ENCODE data around the gene ITPR2. TPM values are rescaled to one million over a fixed set of nuclear protein-coding genes. Genes with fewer than 3 reads are reported as not detected.

ITPR2 gene
- 7.2 TPM for polyA plus RNA-seq (2013, experiment 1 of 2)
- 6.8 TPM for polyA plus RNA-seq (2013, experiment 2 of 2)

- Histone ChIP-seq H3K14ac (ENCODE audit: low read length in 2 of 2) (peak within 1 kb of the TSS in 1 of 2 experiments; percentile 73), H4K8ac (ENCODE audit: low read length) (peak within 1 kb of the TSS; percentile 55), H3K27me3 (ENCODE audit: control insufficient read depth in 1 of 2, insufficient read depth in 1 of 2, low read length in 2 of 2) (no peaks in the 10 kb centered on the region), H3K9ac (ENCODE audit: low read length) (peak within 1 kb of the TSS; percentile 99), H2BK12ac (ENCODE audit: low read length in 2 of 2) (peak within 1 kb of the TSS in 1 of 2 experiments; percentile 81), H3K4ac (ENCODE audit: low read depth in 1 of 2, low read length in 2 of 2) (peak within 1 kb of the TSS; percentile 15 to 96), H2BK5ac (ENCODE audit: low read depth, low read length, poor library complexity, severe bottlenecking) (peak within 1 kb of the TSS; percentile 71), H3K9me3 (ENCODE audit: control insufficient read depth, low read length) (no peaks in the 10 kb centered on the region), H2BK15ac (ENCODE audit: low read depth, poor library complexity, severe bottlenecking) (peak within 1 kb of the TSS; percentile 95), H3K4me1 (ENCODE audit: control insufficient read depth, insufficient read depth, low read depth, low read length) (peaks cover 5% of the 10 kb centered on the region), H3K18ac (ENCODE audit: low read depth in 1 of 2, low read length in 2 of 2) (peak within 1 kb of the TSS; percentile 83 to 100), H3K79me1 (replicated peaks; ENCODE audit: low read length, poor library complexity, severe bottlenecking) (peaks cover 14% of the 10 kb centered on the region), H3K36me3 (ENCODE audit: control insufficient read depth in 1 of 2, insufficient read depth in 2 of 2, low read depth in 1 of 2, low read length in 2 of 2) (no peaks in the 10 kb centered on the region), H3K23ac (ENCODE audit: low read length in 2 of 2) (peak within 1 kb of the TSS; percentile 62 to 100), H2BK120ac (ENCODE audit: low read depth, low read length) (peak within 1 kb of the TSS; percentile 22), H2AK5ac (ENCODE audit: low read length, severe bottlenecking) (no peak within 1 kb of the TSS), H2AFZ (ENCODE audit: low read depth, low read length) (peak within 1 kb of the TSS; percentile 88), H3K4me2 (ENCODE audit: low read length, poor library complexity, severe bottlenecking) (peak within 1 kb of the TSS; percentile 95), H4K91ac (ENCODE audit: low read length) (peak within 1 kb of the TSS; percentile 47), H3K27ac (ENCODE audit: low read length, poor library complexity, severe bottlenecking) (peak within 1 kb of the TSS; percentile 90), H3K4me3 (ENCODE audit: insufficient read depth in 1 of 2, low read depth in 1 of 2, low read length in 2 of 2) (peak within 1 kb of the TSS; percentile 89 to 91)
- 1% methylated on average over 74 of the region's 92 CpGs for WGBS
- peak; percentile 96 for DNase-seq
Measured at GRCh38 chr12:26832822-26833742, at the start of gene ITPR2. ITPR2 (minus strand) TSS chr12:26833194; CDS start chr12:26832781, 413 bp downstream.

- WGBS: 0% methylated on average over 1 of the region's 2 CpGs
- H3K4ac ChIP-seq (ENCODE audit: low read depth in 1 of 2, low read length in 2 of 2): no peak overlapping the region
Measured at GRCh38 chr12:26880625-26881024, 47.6 kb upstream of the ITPR2 start.

GRCh38 chr12:26878661-26879119 lies 45.7 kb upstream of the ITPR2 start:
- Histone ChIP-seq H2BK12ac (ENCODE audit: low read length in 2 of 2) (no peak overlapping the region), H2BK15ac (ENCODE audit: low read depth, poor library complexity, severe bottlenecking) (no peak overlapping the region), H3K4me3 (ENCODE audit: insufficient read depth in 1 of 2, low read depth in 1 of 2, low read length in 2 of 2) (no peak overlapping the region), H3K79me1 (replicated peaks; ENCODE audit: low read length, poor library complexity, severe bottlenecking) (no peaks in the 10 kb centered on the region), H3K9me3 (ENCODE audit: control insufficient read depth, low read length) (peaks cover 5% of the 10 kb centered on the region), H3K27ac (ENCODE audit: low read length, poor library complexity, severe bottlenecking) (no peak overlapping the region), H2BK120ac (ENCODE audit: low read depth, low read length) (no peak overlapping the region), H3K23ac (ENCODE audit: low read length in 2 of 2) (no peak overlapping the region), H4K8ac (ENCODE audit: low read length) (no peak overlapping the region), H4K91ac (ENCODE audit: low read length) (no peak overlapping the region), H3K18ac (ENCODE audit: low read depth in 1 of 2, low read length in 2 of 2) (no peak overlapping the region), H3K36me3 (ENCODE audit: control insufficient read depth in 1 of 2, insufficient read depth in 2 of 2, low read depth in 1 of 2, low read length in 2 of 2) (no peaks in the 10 kb centered on the region), H3K27me3 (ENCODE audit: control insufficient read depth in 1 of 2, insufficient read depth in 1 of 2, low read length in 2 of 2) (peaks cover 0 to 22% of the 10 kb centered on the region in 2 experiments), H2AK5ac (ENCODE audit: low read length, severe bottlenecking) (no peak overlapping the region), H3K14ac (ENCODE audit: low read length in 2 of 2) (no peak overlapping the region), H3K9ac (ENCODE audit: low read length) (no peak overlapping the region), H3K4ac (ENCODE audit: low read depth in 1 of 2, low read length in 2 of 2) (no peak overlapping the region), H3K4me1 (ENCODE audit: control insufficient read depth, insufficient read depth, low read depth, low read length) (no peaks in the 10 kb centered on the region), H2AFZ (ENCODE audit: low read depth, low read length) (no peak overlapping the region), H3K4me2 (ENCODE audit: low read length, poor library complexity, severe bottlenecking) (no peak overlapping the region), H2BK5ac (ENCODE audit: low read depth, low read length, poor library complexity, severe bottlenecking) (no peak overlapping the region)
- no peak for DNase-seq
- 84% methylated on average over 6 of the region's 6 CpGs for WGBS

More at GRCh38 chr12:26880625-26881024, 47.6 kb upstream of the ITPR2 start:
- Histone ChIP-seq H3K36me3 (ENCODE audit: control insufficient read depth in 1 of 2, insufficient read depth in 2 of 2, low read depth in 1 of 2, low read length in 2 of 2) (no peaks in the 10 kb centered on the region), H2BK120ac (ENCODE audit: low read depth, low read length) (no peak overlapping the region), H3K9me3 (ENCODE audit: control insufficient read depth, low read length) (peaks cover 5% of the 10 kb centered on the region), H3K4me2 (ENCODE audit: low read length, poor library complexity, severe bottlenecking) (no peak overlapping the region), H3K79me1 (replicated peaks; ENCODE audit: low read length, poor library complexity, severe bottlenecking) (no peaks in the 10 kb centered on the region), H2BK15ac (ENCODE audit: low read depth, poor library complexity, severe bottlenecking) (no peak overlapping the region), H2BK12ac (ENCODE audit: low read length in 2 of 2) (no peak overlapping the region), H3K27ac (ENCODE audit: low read length, poor library complexity, severe bottlenecking) (no peak overlapping the region), H2AFZ (ENCODE audit: low read depth, low read length) (no peak overlapping the region), H3K4me1 (ENCODE audit: control insufficient read depth, insufficient read depth, low read depth, low read length) (peaks cover 4% of the 10 kb centered on the region), H4K91ac (ENCODE audit: low read length) (no peak overlapping the region), H3K9ac (ENCODE audit: low read length) (no peak overlapping the region), H3K4me3 (ENCODE audit: insufficient read depth in 1 of 2, low read depth in 1 of 2, low read length in 2 of 2) (no peak overlapping the region), H2AK5ac (ENCODE audit: low read length, severe bottlenecking) (no peak overlapping the region), H3K14ac (ENCODE audit: low read length in 2 of 2) (no peak overlapping the region), H3K23ac (ENCODE audit: low read length in 2 of 2) (no peak overlapping the region), H2BK5ac (ENCODE audit: low read depth, low read length, poor library complexity, severe bottlenecking) (no peak overlapping the region), H3K27me3 (ENCODE audit: control insufficient read depth in 1 of 2, insufficient read depth in 1 of 2, low read length in 2 of 2) (peaks cover 0 to 22% of the 10 kb centered on the region in 2 experiments), H4K8ac (ENCODE audit: low read length) (no peak overlapping the region), H3K18ac (ENCODE audit: low read depth in 1 of 2, low read length in 2 of 2) (no peak overlapping the region)
- no peak for DNase-seq

Measured in mesenchymal stem cell (in vitro differentiated cells and primary cell).